OCI-LY3 (cell line): ENCODE data around the gene ATF6.

Experiments
- H2AFZ ChIP-seq: fragments of 200-600, 300-600 bp; shearing (Covaris generic); 2 replicates; pipeline ENCODE4 v1.6.0; 2014; ENCODE audit warnings: antibody characterized with exemption, low read depth, low read length
- H3K27ac ChIP-seq: fragments of 200-600, 300-600 bp; sonication (generic); 2 replicates; pipeline ENCODE4 v1.5.1; 2014; ENCODE audit warnings: mild to moderate bottlenecking, low read length, moderate library complexity, mixed read lengths
- H3K27me3 ChIP-seq: fragments of 200-600, 300-600 bp; sonication (generic); 2 replicates; pipeline ENCODE4 v1.6.1; 2014; ENCODE audit warnings: low read depth, low read length, mixed read lengths
- H3K36me3 ChIP-seq: fragments of 200-600, 300-600 bp; sonication (generic); replicated peaks from 2 replicates; pipeline ENCODE3; 2014; ENCODE audit warnings: low read depth, low read length, mixed read lengths
- H3K4me1 ChIP-seq: fragments of 300-600, 200-600 bp; sonication (generic); 2 replicates; pipeline ENCODE4 v1.6.1; 2014; ENCODE audit warnings: low read length, mixed read lengths
- H3K4me2 ChIP-seq: fragments of 200-600, 300-600 bp; sonication (generic); 2 replicates; pipeline ENCODE4 v1.6.1; 2014; ENCODE audit warnings: low read length, mixed read lengths
- H3K4me3 ChIP-seq: fragments of 300-600, 200-600 bp; sonication (generic); 2 replicates; pipeline ENCODE4 v1.5.1; 2014; ENCODE audit warnings: antibody characterized with exemption, mild to moderate bottlenecking, low read length, moderate library complexity
- H3K79me2 ChIP-seq: fragments of 300-600, 200-600 bp; shearing (Covaris generic); 2 replicates; pipeline ENCODE4 v1.6.1; 2014; ENCODE audit warnings: mild to moderate bottlenecking, low read length, mixed read lengths
- H3K9ac ChIP-seq: fragments of 300-600, 200-600 bp; shearing (Covaris generic); 2 replicates; pipeline ENCODE4 v1.6.0; 2014; ENCODE audit warnings: mild to moderate bottlenecking, low read length, moderate library complexity
- H3K9me3 ChIP-seq: fragments of 200-600, 300-600 bp; shearing (Covaris generic); 2 replicates; pipeline ENCODE4 v1.6.1; 2014; ENCODE audit warnings: low read length, mixed read lengths; ENCODE audit not compliant: insufficient read depth
- H4K20me1 ChIP-seq: fragments of 200-600, 300-600 bp; sonication (generic); 2 replicates; pipeline ENCODE4 v1.6.1; 2016; ENCODE audit warnings: low read length, mixed read lengths; ENCODE audit not compliant: insufficient read depth
- CTCF ChIP-seq: fragments of 200-600, 300-600 bp; sonication (generic); IDR thresholded peaks from 2 replicates; pipeline ENCODE4 v1.5.1; 2014; ENCODE audit warnings: antibody characterized with exemption, low read length, low read depth
- EZH2phosphoT487 ChIP-seq: fragments of 200-600 bp; shearing (Covaris generic); IDR thresholded peaks from 2 replicates; pipeline ENCODE4 v1.6.1; 2018; ENCODE audit warnings: antibody characterized with exemption, mixed run types, low read depth

Gene ATF6

DNA sequence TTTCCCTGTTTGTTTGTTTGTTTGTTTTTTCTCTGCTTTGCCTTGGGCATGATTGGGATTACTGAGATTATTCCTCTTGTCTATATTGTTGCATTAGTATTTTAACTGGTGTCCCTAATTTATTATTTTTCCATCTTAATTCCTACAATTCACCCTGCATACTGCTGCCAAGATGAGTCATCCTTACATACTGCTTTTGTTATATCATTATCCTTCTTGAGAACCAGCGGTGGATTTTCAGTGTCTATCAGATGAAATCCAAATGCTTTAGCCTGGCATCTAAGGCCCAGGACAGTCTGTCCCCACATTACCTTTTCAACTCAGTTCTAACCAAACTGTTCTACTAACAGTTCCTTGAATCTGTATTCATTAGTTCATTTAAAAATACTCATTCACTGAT, 155.9 kb downstream of the ATF6 start:
- Histone ChIP-seq H4K20me1 (peaks cover 1% of the 10 kb centered on the region; the same call in 1 of the 2 replicates), H3K27ac (no peak overlapping the region), H3K9ac (no peak overlapping the region), H3K4me1 (no peaks in the 10 kb centered on the region), H3K4me3 (no peak overlapping the region), H3K27me3 (peaks cover under 1% of the 10 kb centered on the region; the same call in 1 of the 2 replicates), H3K4me2 (no peak overlapping the region), H3K79me2 (no peaks in the 10 kb centered on the region), H2AFZ (no peak overlapping the region), H3K36me3 (peaks cover 2% of the 10 kb centered on the region), H3K9me3 (no peaks in the 10 kb centered on the region)
- no peak for TF ChIP-seq CTCF
- no peak for TF ChIP-seq EZH2phosphoT487

DNA sequence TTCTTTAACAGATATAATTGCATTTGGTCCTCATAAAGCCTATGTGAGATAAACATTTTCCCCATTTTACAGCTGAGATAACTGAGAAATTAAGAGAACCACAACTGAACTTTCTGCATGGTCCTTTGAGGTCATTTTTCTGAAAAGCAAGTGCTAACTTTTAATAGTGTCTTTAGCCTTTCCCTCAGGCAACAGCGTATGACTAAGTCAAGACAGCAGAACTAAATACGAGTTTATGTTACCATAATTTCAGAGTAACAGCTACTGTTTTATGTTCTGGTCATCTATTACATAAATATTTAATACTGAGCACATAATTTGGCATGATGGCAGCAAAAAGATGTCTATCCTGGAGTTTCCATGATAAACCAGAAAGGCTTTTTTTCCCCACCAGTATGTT, 161.9 kb downstream of the ATF6 start:
- H3K36me3 ChIP-seq: no peaks in the 10 kb centered on the region
- H4K20me1 ChIP-seq: no peaks in the 10 kb centered on the region
- no peak overlapping the region for H3K27ac ChIP-seq
- no peak overlapping the region for H2AFZ ChIP-seq
- TF ChIP-seq EZH2phosphoT487: no peak
- TF ChIP-seq CTCF: no peak
- no peaks in the 10 kb centered on the region for H3K27me3 ChIP-seq
- no peaks in the 10 kb centered on the region for H3K4me1 ChIP-seq
- H3K4me3 ChIP-seq: no peak overlapping the region
- H3K79me2 ChIP-seq: no peaks in the 10 kb centered on the region
- no peak overlapping the region for H3K4me2 ChIP-seq
- no peaks in the 10 kb centered on the region for H3K9me3 ChIP-seq
- no peak overlapping the region for H3K9ac ChIP-seq

DNA sequence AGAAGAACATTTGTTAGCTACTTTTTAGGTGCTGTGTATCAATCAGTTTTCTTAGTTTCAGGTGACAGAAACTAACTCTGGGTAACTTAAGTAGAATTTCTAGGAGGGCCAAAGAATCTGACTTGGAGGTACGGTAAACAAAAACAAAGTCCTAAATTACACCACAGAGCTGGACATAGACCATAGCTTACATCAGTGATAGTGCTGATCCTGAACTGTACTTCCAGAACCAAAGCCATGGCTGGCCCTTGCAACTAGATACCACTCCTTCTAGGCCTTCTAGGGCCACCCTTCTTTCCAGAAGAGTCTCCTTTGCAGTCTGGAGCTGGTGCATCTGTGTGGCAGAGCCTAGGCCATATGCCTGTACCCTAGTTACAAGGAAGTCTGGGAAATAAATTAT, 163.0 kb downstream of the ATF6 start:
- H3K9ac ChIP-seq: no peak overlapping the region
- no peak overlapping the region for H2AFZ ChIP-seq
- no peaks in the 10 kb centered on the region for H3K27me3 ChIP-seq
- no peaks in the 10 kb centered on the region for H3K79me2 ChIP-seq
- H3K4me2 ChIP-seq: no peak overlapping the region
- no peaks in the 10 kb centered on the region for H3K9me3 ChIP-seq
- TF ChIP-seq EZH2phosphoT487: no peak
- TF ChIP-seq CTCF: no peak
- H3K4me1 ChIP-seq: no peaks in the 10 kb centered on the region
- no peaks in the 10 kb centered on the region for H4K20me1 ChIP-seq
- H3K36me3 ChIP-seq: no peaks in the 10 kb centered on the region
- H3K4me3 ChIP-seq: no peak overlapping the region
- H3K27ac ChIP-seq: no peak overlapping the region

- Histone ChIP-seq H3K4me3 (no peak overlapping the region), H3K9ac (no peak overlapping the region), H3K27me3 (no peaks in the 10 kb centered on the region), H3K9me3 (no peaks in the 10 kb centered on the region), H3K79me2 (no peaks in the 10 kb centered on the region), H2AFZ (no peak overlapping the region), H3K27ac (no peak overlapping the region), H3K4me2 (no peak overlapping the region), H3K36me3 (no peaks in the 10 kb centered on the region), H3K4me1 (no peaks in the 10 kb centered on the region), H4K20me1 (no peaks in the 10 kb centered on the region)
- TF ChIP-seq CTCF (no peak), EZH2phosphoT487 (no peak)
Observed at GRCh38 chr1:161930064-161930463, 163.9 kb downstream of the ATF6 start.
